ENCODE data around the gene PSD. TPM values are rescaled to one million over a fixed set of nuclear protein-coding genes. Genes with fewer than 3 reads are reported as not detected.

Gene PSD
- polyA plus RNA-seq, 1 experiment = 1.8 TPM

GRCh38 chr10:102410429-102411073, 8.0 kb downstream of the PSD start:
- POLR2A ChIA-PET = interaction anchor here (0.7 kb wide), 1 partner anchor 289 kb away, joined by 3 read pairs; no protein-coding TSS in a partner anchor
- Histone ChIP-seq H3K27me3 (ENCODE audit: control insufficient read depth, insufficient read depth, low read length) (peaks cover 54% of the 10 kb centered on the region), H3K4me3 (ENCODE audit: low read depth, low read length) (peak overlapping the region; percentile 32), H3K36me3 (ENCODE audit: control insufficient read depth, insufficient read depth, low read length) (no peaks in the 10 kb centered on the region)
- DNase-seq (ENCODE audit: low read depth) = no peak
- TF ChIP-seq, protein P1, sequence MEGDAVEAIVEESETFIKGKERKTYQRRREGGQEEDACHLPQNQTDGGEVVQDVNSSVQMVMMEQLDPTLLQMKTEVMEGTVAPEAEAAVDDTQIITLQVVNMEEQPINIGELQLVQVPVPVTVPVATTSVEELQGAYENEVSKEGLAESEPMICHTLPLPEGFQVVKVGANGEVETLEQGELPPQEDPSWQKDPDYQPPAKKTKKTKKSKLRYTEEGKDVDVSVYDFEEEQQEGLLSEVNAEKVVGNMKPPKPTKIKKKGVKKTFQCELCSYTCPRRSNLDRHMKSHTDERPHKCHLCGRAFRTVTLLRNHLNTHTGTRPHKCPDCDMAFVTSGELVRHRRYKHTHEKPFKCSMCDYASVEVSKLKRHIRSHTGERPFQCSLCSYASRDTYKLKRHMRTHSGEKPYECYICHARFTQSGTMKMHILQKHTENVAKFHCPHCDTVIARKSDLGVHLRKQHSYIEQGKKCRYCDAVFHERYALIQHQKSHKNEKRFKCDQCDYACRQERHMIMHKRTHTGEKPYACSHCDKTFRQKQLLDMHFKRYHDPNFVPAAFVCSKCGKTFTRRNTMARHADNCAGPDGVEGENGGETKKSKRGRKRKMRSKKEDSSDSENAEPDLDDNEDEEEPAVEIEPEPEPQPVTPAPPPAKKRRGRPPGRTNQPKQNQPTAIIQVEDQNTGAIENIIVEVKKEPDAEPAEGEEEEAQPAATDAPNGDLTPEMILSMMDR (IDR thresholded peaks at IDR 0.05; ENCODE audit: insufficient read depth, low read depth, low read length) = no peak
- CTCF ChIA-PET = interaction anchor here (0.6 to 5.4 kb wide), 3 partner anchors 11 to 181 kb away, joined by 4 to 38 read pairs (median 21); partner anchors contain the start of gene FBXL15

GRCh38 chr10:102409604-102410428, 8.8 kb downstream of the PSD start:
- ChIA-PET POLR2A (no interaction called here), CTCF (interaction anchor here (0.6 to 5.4 kb wide), 6 partner anchors 11 to 181 kb away, joined by 3 to 38 read pairs (median 4); partner anchors contain the start of genes FBXL15 and NFKB2)
- Histone ChIP-seq H3K27me3 (ENCODE audit: control insufficient read depth, insufficient read depth, low read length) (peaks cover 53% of the 10 kb centered on the region), H3K36me3 (ENCODE audit: control insufficient read depth, insufficient read depth, low read length) (no peaks in the 10 kb centered on the region), H3K4me3 (ENCODE audit: low read depth, low read length) (peak overlapping the region; percentile 32)
- no peak for DNase-seq (ENCODE audit: low read depth)
- TF ChIP-seq, protein P1 (IDR thresholded peaks at IDR 0.05; ENCODE audit: insufficient read depth, low read depth, low read length) = no peak

DNA sequence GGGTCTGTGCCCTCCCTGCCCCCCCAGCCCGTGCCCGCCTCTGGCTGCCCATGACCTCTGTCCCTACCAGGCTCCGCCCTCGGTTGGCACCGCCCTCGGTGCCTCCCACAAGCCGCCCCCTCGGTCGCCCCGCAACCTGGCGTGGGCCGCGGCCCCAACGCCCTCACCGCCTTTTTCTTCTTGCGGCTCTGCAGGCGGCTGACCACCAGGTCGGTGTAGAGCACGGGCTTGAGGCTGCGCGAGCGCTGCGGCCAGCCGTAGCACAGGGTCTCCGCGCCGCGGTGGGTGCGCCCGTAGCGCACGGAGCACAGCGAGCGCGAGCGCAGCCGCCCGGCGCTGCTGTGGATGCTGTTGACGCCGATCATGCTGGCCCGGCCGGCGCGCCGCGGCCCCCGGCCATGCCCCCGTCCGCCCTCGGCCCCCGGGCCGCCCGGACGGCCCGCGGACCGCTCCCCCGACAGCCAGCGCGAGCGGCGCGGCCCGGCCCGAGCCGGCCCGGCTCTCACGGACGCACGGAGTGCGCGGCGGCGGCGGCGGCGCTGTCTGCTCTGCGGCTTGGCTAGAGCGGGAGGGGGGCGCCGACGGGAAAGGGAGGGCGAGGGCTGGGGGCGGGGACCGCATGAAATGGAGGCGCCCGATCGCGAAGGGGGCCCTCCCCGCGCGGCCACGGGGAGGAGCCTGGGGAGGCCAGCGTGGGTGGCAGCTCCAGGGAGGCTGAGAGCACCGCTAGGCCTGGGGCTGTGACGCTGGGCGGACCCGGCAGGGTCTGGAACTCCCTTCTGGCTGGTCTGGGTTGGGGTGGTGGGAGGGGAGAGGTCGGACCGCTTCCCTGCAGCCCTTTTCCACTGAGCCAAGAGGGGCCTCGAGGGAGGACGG, 9.6 kb downstream of the PSD start:
- CTCF ChIA-PET = interaction anchor here (1.2 to 5.4 kb wide), 5 partner anchors 10 to 179 kb away, joined by 3 to 38 read pairs (median 4); partner anchors contain the start of genes FBXL15 and NFKB2
- POLR2A ChIA-PET = no interaction called here
- DNase-seq (ENCODE audit: low read depth) = no peak
- Histone ChIP-seq H3K36me3 (ENCODE audit: control insufficient read depth, insufficient read depth, low read length) (no peaks in the 10 kb centered on the region), H3K27me3 (ENCODE audit: control insufficient read depth, insufficient read depth, low read length) (peaks cover 48% of the 10 kb centered on the region), H3K4me3 (ENCODE audit: low read depth, low read length) (peak overlapping the region; percentile 21)
- TF ChIP-seq, protein P1 (IDR thresholded peaks at IDR 0.05; ENCODE audit: insufficient read depth, low read depth, low read length) = no peak

- H3K4me3 ChIP-seq (ENCODE audit: low read depth, low read length) = peak overlapping the region; percentile 21
- H3K36me3 ChIP-seq (ENCODE audit: control insufficient read depth, insufficient read depth, low read length) = peaks cover 2% of the 10 kb centered on the region; the same call in 1 of the 2 replicates
- TF ChIP-seq, protein P1 (IDR thresholded peaks at IDR 0.05; ENCODE audit: insufficient read depth, low read depth, low read length) = no peak
- H3K27me3 ChIP-seq (ENCODE audit: control insufficient read depth, insufficient read depth, low read length) = peaks cover 44% of the 10 kb centered on the region
- ChIA-PET POLR2A (no interaction called here), CTCF (interaction anchor here (0.9 kb wide), 1 partner anchor 14 kb away, joined by 3 read pairs; no protein-coding TSS in a partner anchor)
- no peak for DNase-seq (ENCODE audit: low read depth)
These were observed 10.4 kb downstream of the PSD start for GRCh38 chr10:102408131-102408727.

All from BJ (cell line).